Activated CD4-positive, alpha-beta memory T cell treated with anti-CD3 and anti-CD28 coated beads, Interleukin-2, amount 10 ng/mL, durations not matched to agents 7 days and 5 days (primary cell): ENCODE measurements around the gene HS3ST2. TPM values are rescaled to one million over a fixed set of nuclear protein-coding genes. Genes with fewer than 3 reads are reported as not detected.

Experiments used
- CTCF ChIA-PET: fragments of 350-600 bp; sonication (Branson Sonifier 250); formaldehyde crosslinking; loops from one replicate; lab custom pipeline; 2021; ENCODE audit warnings: antibody characterized with exemption, inconsistent platforms; lab: Charles Lee
- POLR2A ChIA-PET: fragments of 350-600 bp; sonication (Branson Sonifier 250); formaldehyde crosslinking; loops from one replicate; lab custom pipeline; 2021; ENCODE audit warnings: antibody characterized with exemption; lab: Charles Lee
- DNase-seq: peaks from one replicate; pipeline ENCODE4 v3.0.0-alpha.2; 2020
- H3K27ac Mint-ChIP-seq: one replicate; pipeline ENCODE4 v1.8.0; 2021; ENCODE audit warnings: mild to moderate bottlenecking, mixed read lengths
- H3K27me3 Mint-ChIP-seq: one replicate; pipeline ENCODE4 v1.8.0; 2021; ENCODE audit warnings: mixed read lengths
- H3K36me3 Mint-ChIP-seq: one replicate; pipeline ENCODE4 v1.8.0; 2021; ENCODE audit warnings: low read depth, mixed read lengths
- H3K4me1 Mint-ChIP-seq: one replicate; pipeline ENCODE4 v1.8.0; 2021; ENCODE audit warnings: mixed read lengths
- H3K4me3 Mint-ChIP-seq: one replicate; pipeline ENCODE4 v1.8.0; 2021; ENCODE audit warnings: mild to moderate bottlenecking, mixed read lengths
- H3K9me3 Mint-ChIP-seq: one replicate; pipeline ENCODE4 v1.8.0; 2021; ENCODE audit warnings: mixed read lengths
- total RNA-seq, 2 experiments: library from RNA; stranded (reverse); gene quantifications; one replicate each; pipeline ENCODE4 v1.2.3, GENCODE V29; 2021

Gene HS3ST2
- total RNA-seq: not detected

GRCh38 chr16:22813948-22814710 is at the start of gene HS3ST2:
TSS of gene HS3ST2 (plus strand) at chr16:22814162. CDS start at chr16:22814611, 449 bp downstream.
- CTCF ChIA-PET: no interaction called here
- Mint-ChIP-seq H3K36me3 (peaks cover 2% of the 10 kb centered on the region), H3K27me3 (peaks cover 29% of the 10 kb centered on the region), H3K27ac (no peak within 1 kb of the TSS), H3K4me3 (no peak within 1 kb of the TSS), H3K4me1 (no peaks in the 10 kb centered on the region), H3K9me3 (no peaks in the 10 kb centered on the region)
- no peak for DNase-seq
- POLR2A ChIA-PET: no interaction called here

GRCh38 chr16:22764662-22765327 is 49.2 kb upstream of the HS3ST2 start:
- Mint-ChIP-seq H3K4me3 (no peak overlapping the region), H3K9me3 (no peaks in the 10 kb centered on the region), H3K27me3 (peaks cover 2% of the 10 kb centered on the region), H3K4me1 (no peaks in the 10 kb centered on the region), H3K36me3 (no peaks in the 10 kb centered on the region), H3K27ac (no peak overlapping the region)
- CTCF ChIA-PET: no interaction called here
- POLR2A ChIA-PET: no interaction called here
- DNase-seq: no peak

GRCh38 chr16:22765479-22765878 is 48.5 kb upstream of the HS3ST2 start:
- no peaks in the 10 kb centered on the region for H3K9me3 Mint-ChIP-seq
- no peaks in the 10 kb centered on the region for H3K4me1 Mint-ChIP-seq
- H3K27ac Mint-ChIP-seq: no peak overlapping the region
- POLR2A ChIA-PET: no interaction called here
- no peak for DNase-seq
- H3K4me3 Mint-ChIP-seq: no peak overlapping the region
- no peaks in the 10 kb centered on the region for H3K36me3 Mint-ChIP-seq
- H3K27me3 Mint-ChIP-seq: peaks cover 3% of the 10 kb centered on the region
- CTCF ChIA-PET: no interaction called here

- H3K27me3 Mint-ChIP-seq: peaks cover 7% of the 10 kb centered on the region
- no peaks in the 10 kb centered on the region for H3K4me1 Mint-ChIP-seq
Measured at GRCh38 chr16:22770866-22771265, 43.1 kb upstream of the HS3ST2 start.

GRCh38 chr16:22771551-22771950 is 42.4 kb upstream of the HS3ST2 start:
- Mint-ChIP-seq H3K27me3 (peaks cover 7% of the 10 kb centered on the region), H3K36me3 (no peaks in the 10 kb centered on the region), H3K4me3 (no peak overlapping the region), H3K9me3 (no peaks in the 10 kb centered on the region), H3K4me1 (no peaks in the 10 kb centered on the region), H3K27ac (no peak overlapping the region)
- ChIA-PET POLR2A (no interaction called here), CTCF (no interaction called here)
- DNase-seq: no peak

More at GRCh38 chr16:22770866-22771265, 43.1 kb upstream of the HS3ST2 start:
- Mint-ChIP-seq H3K4me3 (no peak overlapping the region), H3K27ac (no peak overlapping the region), H3K36me3 (no peaks in the 10 kb centered on the region), H3K9me3 (no peaks in the 10 kb centered on the region)
- POLR2A ChIA-PET: no interaction called here
- DNase-seq: no peak
- CTCF ChIA-PET: no interaction called here

- H3K9me3 Mint-ChIP-seq: no peaks in the 10 kb centered on the region
- H3K36me3 Mint-ChIP-seq: no peaks in the 10 kb centered on the region
- DNase-seq: no peak
- no peak overlapping the region for H3K27ac Mint-ChIP-seq
- H3K4me1 Mint-ChIP-seq: no peaks in the 10 kb centered on the region
- H3K4me3 Mint-ChIP-seq: no peak overlapping the region
- ChIA-PET POLR2A (no interaction called here), CTCF (no interaction called here)
- peaks cover 6% of the 10 kb centered on the region for H3K27me3 Mint-ChIP-seq
Measured at GRCh38 chr16:22775220-22775922, 38.6 kb upstream of the HS3ST2 start.

GRCh38 chr16:22781480-22781879 is 32.5 kb upstream of the HS3ST2 start:
- POLR2A ChIA-PET: no interaction called here
- CTCF ChIA-PET: no interaction called here
- DNase-seq: no peak
- Mint-ChIP-seq H3K27me3 (peaks cover 12% of the 10 kb centered on the region), H3K9me3 (peaks cover 3% of the 10 kb centered on the region), H3K4me3 (no peak overlapping the region), H3K27ac (no peak overlapping the region), H3K36me3 (no peaks in the 10 kb centered on the region), H3K4me1 (no peaks in the 10 kb centered on the region)

GRCh38 chr16:22782314-22782713 is 31.6 kb upstream of the HS3ST2 start:
- Mint-ChIP-seq H3K36me3 (no peaks in the 10 kb centered on the region), H3K4me1 (no peaks in the 10 kb centered on the region), H3K9me3 (peaks cover 3% of the 10 kb centered on the region), H3K27me3 (peaks cover 11% of the 10 kb centered on the region), H3K4me3 (no peak overlapping the region), H3K27ac (no peak overlapping the region)
- no peak for DNase-seq
- CTCF ChIA-PET: no interaction called here
- POLR2A ChIA-PET: no interaction called here

- Mint-ChIP-seq H3K27ac (no peak overlapping the region), H3K36me3 (no peaks in the 10 kb centered on the region), H3K4me3 (no peak overlapping the region), H3K9me3 (peaks cover 3% of the 10 kb centered on the region), H3K27me3 (peaks cover 17% of the 10 kb centered on the region), H3K4me1 (peaks cover 6% of the 10 kb centered on the region)
- POLR2A ChIA-PET: no interaction called here
- DNase-seq: no peak
- CTCF ChIA-PET: no interaction called here
Measured at GRCh38 chr16:22784690-22785214, 29.2 kb upstream of the HS3ST2 start.

- CTCF ChIA-PET: no interaction called here
- no peak overlapping the region for H3K4me3 Mint-ChIP-seq
- H3K4me1 Mint-ChIP-seq: peaks cover 6% of the 10 kb centered on the region
- peaks cover 17% of the 10 kb centered on the region for H3K27me3 Mint-ChIP-seq
- no peak overlapping the region for H3K27ac Mint-ChIP-seq
- no peaks in the 10 kb centered on the region for H3K36me3 Mint-ChIP-seq
- no peak for DNase-seq
- POLR2A ChIA-PET: no interaction called here
- peaks cover 3% of the 10 kb centered on the region for H3K9me3 Mint-ChIP-seq
Measured at GRCh38 chr16:22785552-22785951, 28.4 kb upstream of the HS3ST2 start.

- Mint-ChIP-seq H3K36me3 (no peaks in the 10 kb centered on the region), H3K27ac (no peak overlapping the region), H3K4me1 (peaks cover 6% of the 10 kb centered on the region), H3K4me3 (no peak overlapping the region), H3K9me3 (peaks cover 3% of the 10 kb centered on the region), H3K27me3 (peaks cover 14% of the 10 kb centered on the region)
- POLR2A ChIA-PET: no interaction called here
- DNase-seq: no peak
- CTCF ChIA-PET: no interaction called here
Measured at GRCh38 chr16:22786284-22786683, 27.7 kb upstream of the HS3ST2 start.

GRCh38 chr16:22786691-22787090 is 27.3 kb upstream of the HS3ST2 start:
- ChIA-PET CTCF (no interaction called here), POLR2A (no interaction called here)
- H3K9me3 Mint-ChIP-seq: peaks cover 3% of the 10 kb centered on the region
- H3K36me3 Mint-ChIP-seq: no peaks in the 10 kb centered on the region
- no peak overlapping the region for H3K4me3 Mint-ChIP-seq
- peaks cover 14% of the 10 kb centered on the region for H3K27me3 Mint-ChIP-seq
- DNase-seq: no peak
- no peak overlapping the region for H3K27ac Mint-ChIP-seq
- peaks cover 6% of the 10 kb centered on the region for H3K4me1 Mint-ChIP-seq

- H3K27ac Mint-ChIP-seq: no peak overlapping the region
- ChIA-PET POLR2A (no interaction called here), CTCF (no interaction called here)
- H3K4me3 Mint-ChIP-seq: no peak overlapping the region
- no peak for DNase-seq
- no peaks in the 10 kb centered on the region for H3K36me3 Mint-ChIP-seq
- H3K9me3 Mint-ChIP-seq: peaks cover 3% of the 10 kb centered on the region
- H3K27me3 Mint-ChIP-seq: peaks cover 14% of the 10 kb centered on the region
- peaks cover 6% of the 10 kb centered on the region for H3K4me1 Mint-ChIP-seq
Measured at GRCh38 chr16:22787466-22788192, 26.3 kb upstream of the HS3ST2 start.
